SK-MEL-5 (cell line): Measurements from ENCODE around the gene FGF18. TPM values are rescaled to one million over a fixed set of nuclear protein-coding genes. Genes with fewer than 3 reads are reported as not detected.

Experiments
- DNase-seq: peaks from one replicate; pipeline ENCODE4 v3.0.0-alpha.2; 2016; ENCODE audit warnings: low read depth, low spot score
- in situ Hi-C: cut with HindIII; loops from 2 replicates; pipeline ENCODE4 v1.10.0; 2016; ENCODE audit warnings: low sequenced_read_pairs, high pct_unique_total_duplicates, low pct_unique_long_range_greater_than_20kb
- total RNA-seq: library from RNA; depleted of rRNA; stranded (reverse); fragments of >200 nt; shearing (Covaris generic); gene quantifications from 2 replicates; pipeline ENCODE4 v1.2.3, GENCODE V29; 2014

The FGF18 gene
- total RNA-seq, 1 experiment from 2014 or later = not detected

DNA sequence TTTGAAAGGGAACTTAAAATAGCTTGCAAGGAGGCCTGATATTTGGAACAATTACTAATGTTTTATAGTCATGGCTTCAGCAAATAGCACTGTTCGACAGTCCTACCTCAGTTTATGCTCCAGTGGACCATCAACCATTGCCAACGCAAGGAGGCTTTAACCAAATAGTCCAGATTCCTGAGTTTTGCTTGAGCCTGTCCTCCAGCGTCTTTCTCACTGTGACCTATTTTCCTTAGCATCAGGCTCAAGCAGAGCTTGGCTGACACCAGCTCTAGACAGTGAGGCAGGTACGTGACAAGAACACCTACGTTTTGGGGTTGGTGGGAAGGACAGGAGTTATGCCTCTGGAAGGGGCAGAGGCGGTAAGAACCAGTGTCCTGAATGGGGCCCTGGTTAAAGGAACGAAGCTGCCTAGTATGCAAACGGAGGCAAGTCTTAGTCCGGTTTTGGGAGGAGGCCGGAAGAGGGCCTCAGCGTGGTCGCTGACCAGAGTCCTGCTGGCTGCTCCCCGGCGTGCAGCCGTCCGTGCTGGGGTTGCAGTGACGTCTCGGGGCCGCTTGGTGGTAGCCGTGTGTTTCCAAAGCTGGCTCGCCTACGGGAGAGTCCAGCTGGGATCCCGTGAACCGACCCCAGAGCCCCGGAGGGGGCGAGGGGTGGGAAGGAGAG lies 998 bp upstream of the FGF18 start:
- peak; percentile 69 for DNase-seq
- in situ Hi-C loops = no loop called here

DNA sequence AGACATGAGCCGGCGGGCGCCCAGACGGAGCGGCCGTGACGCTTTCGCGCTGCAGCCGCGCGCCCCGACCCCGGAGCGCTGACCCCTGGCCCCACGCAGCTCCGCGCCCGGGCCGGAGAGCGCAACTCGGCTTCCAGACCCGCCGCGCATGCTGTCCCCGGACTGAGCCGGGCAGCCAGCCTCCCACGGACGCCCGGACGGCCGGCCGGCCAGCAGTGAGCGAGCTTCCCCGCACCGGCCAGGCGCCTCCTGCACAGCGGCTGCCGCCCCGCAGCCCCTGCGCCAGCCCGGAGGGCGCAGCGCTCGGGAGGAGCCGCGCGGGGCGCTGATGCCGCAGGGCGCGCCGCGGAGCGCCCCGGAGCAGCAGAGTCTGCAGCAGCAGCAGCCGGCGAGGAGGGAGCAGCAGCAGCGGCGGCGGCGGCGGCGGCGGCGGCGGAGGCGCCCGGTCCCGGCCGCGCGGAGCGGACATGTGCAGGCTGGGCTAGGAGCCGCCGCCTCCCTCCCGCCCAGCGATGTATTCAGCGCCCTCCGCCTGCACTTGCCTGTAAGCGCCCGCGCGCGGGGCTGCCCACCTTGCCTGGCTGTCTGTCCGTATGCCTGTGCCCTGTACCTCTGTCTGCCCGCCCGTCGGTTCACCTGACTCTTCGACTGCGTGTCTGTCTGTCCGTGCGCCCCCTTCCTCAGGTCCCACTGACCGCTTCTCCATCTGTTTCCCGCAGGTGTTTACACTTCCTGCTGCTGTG lies 412 bp downstream of the FGF18 start:
- no peak for DNase-seq
- in situ Hi-C loops = no loop called here

DNA sequence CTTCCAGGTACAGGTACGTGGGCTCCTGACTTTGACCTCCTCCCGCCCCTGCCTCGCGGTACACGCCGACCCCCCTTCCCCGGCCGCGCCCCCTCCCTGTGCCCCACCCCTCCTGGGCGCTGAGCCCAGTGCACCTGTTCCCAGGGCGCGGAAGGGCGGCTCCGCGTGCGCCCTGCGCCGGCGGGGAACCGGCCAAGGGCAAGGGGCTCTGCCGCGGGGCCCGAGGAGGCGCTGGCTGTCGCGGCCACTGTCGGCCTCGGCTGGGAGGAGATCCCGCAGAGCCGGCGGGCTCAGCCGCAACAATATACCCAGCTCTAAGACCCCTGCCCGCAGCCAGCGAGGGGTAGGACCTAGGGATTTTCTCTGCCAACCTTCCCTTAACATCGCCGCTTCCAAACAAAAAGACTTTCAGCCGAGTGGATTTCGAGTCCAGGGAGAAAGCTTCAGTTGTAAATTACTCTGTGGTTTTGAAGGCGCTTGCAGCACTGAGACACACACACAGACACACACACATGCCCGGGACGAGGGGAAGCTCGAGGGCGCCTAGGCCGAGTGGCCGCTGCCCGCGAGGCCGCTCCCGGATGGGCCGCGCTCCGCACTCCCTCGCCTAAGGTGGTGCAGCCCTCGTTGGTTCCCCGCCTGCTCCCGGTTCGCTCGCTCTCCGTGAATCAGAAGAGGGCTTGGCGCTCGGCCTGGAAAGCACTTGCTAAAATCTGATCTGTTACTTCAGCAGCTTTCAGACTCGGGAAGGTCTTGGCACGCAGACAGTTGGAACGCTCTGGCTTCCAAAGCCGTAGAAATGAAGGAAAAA lies 1.2 kb downstream of the FGF18 start:
- DNase-seq = no peak
- in situ Hi-C loops = no loop called here

DNA sequence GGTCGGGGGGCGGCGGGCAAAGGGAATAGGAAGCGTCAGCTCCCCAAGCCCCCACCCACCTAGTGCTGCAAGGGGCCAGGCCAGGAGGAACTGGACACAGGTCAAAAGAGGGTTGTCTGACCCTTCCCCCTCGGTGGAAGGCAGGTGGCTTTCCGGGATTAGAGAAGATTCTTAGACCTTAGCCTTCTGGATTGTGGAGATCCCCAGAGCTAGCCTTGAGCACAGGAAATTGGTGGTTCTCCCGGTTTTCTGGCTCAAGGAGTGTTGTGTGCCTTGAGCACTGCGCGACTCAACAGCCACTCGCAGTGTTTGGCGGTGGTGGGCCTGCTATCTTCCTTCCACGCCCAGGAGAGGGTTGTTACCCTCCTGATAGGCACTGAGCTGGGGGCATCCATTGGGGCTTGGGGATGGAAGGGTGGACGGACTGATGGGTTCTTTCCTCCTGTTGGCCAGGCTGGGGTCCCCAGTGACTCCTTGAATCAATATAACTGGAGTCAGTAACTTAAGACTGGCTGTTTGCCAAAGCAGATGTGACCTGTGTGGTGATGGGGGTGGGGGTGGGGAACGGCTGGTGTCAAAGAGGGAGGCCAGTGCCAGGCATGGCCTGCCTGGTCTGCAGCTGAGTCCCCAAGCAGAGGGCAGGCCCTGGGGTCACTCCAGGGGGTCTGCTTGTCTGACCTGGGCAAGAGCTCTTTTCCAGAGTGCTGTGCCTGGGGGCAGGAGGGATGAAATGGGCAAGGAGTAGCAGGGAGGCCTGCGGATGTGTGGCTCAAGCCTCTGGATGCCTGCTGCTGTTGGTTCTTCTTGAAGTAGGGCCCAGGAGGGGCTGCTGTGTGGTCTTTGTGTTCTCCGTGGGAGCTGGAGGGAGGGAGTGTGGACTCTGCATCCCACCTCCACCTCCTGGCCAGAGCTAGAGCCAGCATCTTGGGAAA lies 2.1 kb downstream of the FGF18 start:
- in situ Hi-C loops = no loop called here
- no peak for DNase-seq

DNA sequence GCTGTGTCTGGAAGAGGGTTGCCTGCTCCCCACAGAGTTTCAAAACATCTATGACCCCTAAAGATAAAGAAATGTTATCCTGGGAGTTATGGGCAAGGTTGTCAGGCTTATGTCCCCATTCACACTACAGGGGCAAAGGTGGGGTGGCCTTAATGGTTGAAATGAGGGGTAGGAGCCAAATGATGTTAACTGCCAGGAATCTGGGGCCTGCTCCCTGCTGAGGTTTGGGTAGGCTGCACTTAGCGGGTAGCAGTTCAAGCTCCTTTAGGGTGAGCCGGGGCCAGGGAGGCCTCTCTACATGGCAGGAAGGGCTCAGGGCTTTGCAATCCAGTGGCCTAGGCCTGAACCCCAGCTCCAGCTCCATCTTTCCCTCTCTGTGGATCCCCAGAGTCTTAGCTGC lies 3.0 kb downstream of the FGF18 start:
- in situ Hi-C loops = no loop called here
- DNase-seq = no peak

DNA sequence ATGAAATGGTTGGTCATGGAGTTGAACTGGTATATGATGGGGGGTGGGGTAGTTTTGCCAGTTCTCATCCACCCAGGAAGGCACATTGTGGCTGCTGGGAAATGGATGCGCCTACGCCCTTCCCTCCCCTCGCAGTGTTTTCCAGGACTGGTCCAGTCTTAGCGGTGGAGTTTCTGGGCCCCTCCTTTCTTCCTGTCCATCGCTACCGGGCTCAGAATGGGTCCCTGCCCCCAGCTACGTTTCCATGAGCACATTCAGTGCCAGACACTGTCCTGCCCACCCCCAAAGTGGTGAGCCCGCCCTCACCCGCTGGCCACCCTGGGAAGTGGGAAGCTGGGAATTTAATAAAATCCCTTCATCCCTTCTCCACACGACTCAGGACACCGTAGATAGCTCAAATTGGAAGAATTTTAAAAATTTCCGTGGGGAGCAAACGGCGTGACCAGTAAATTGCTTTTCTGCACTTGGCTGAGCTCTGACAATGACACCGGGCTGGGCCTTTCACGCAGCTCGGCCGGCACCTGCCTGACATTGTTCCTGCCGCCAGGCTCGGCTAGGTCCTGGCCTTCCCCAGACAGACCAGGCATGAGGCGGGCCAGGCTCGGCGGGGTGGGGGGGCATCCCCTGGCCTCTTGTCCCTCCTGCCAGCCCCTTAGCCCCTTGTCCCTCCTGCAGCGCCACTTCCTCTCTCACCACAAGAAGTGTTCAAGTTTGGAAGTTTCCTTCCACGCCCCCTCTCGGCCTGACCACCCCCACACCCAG lies 3.6 kb downstream of the FGF18 start:
- in situ Hi-C loops = no loop called here
- no peak for DNase-seq

DNA sequence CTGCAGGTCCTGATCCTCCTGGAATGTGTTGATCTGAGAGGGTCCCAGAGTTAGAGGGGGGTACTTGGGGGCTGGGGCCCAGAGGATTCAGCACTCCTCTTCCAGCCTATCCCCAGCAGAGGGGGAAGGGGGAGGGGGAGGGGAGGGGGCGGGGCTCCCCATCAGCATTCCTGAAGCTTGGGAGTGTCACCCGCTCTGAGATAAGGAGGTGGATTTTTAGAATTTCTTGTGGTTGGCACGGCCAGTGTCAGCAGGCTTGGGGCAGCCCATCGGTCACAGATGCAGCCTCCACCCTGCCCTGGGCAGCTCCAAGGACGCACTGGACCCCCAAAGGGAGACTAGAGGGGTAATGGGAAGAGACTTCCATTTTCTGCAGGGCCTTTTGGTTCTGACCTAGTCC lies 5.3 kb downstream of the FGF18 start:
- in situ Hi-C loops = no loop called here
- DNase-seq = no peak

DNA sequence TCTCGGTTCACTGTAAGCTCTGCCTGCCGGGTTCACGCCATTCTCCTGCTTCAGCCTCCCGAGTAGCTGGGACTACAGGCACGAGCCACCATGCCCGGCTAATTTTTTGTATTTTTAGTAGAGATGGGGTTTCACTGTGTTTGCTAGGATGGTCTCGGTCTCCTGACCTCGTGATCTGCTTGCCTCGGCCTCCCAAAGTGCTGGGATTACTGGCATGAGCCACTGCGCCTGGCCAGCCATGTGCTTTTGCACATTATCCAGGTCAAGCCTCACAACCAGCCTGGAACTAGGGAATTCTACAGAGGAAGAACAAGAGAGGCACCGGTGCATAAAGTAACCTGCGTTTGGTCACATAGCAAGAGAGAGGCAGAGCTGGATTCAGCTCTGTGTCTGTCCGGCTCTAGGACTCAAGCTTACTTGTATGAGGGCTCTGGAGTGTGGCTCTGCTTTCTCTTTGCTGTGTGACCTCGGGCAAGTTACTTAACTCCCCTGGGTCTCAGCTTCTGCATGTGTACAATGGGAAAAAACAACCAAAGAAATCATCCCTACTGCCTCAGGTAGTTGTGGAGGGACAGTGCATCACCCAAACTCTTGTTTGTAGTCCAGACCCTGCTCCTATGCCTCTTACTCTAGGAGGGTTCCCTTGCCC lies 6.3 kb downstream of the FGF18 start:
- in situ Hi-C loops = no loop called here
- no peak for DNase-seq

DNA sequence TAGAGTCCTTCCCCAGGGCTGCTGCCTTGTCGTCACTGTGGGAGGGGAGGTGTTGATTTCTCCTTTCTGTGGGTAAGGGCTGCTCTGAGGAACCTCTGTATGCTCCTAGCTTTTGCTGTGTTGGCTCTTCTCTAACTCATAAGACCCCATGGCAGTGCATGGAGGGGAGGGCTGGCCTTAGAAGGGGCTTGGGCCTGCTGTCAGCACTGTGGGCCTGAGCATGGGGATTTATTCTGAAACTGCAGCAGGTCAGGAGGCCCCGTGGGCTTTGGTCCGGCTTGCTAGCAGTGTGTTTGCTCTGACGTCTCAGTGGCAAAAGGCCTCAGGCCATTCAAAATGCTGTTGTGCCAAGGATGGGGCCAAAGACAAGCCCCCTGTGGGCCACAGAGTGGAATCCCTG lies 6.8 kb downstream of the FGF18 start:
- in situ Hi-C loops = no loop called here
- no peak for DNase-seq

DNA sequence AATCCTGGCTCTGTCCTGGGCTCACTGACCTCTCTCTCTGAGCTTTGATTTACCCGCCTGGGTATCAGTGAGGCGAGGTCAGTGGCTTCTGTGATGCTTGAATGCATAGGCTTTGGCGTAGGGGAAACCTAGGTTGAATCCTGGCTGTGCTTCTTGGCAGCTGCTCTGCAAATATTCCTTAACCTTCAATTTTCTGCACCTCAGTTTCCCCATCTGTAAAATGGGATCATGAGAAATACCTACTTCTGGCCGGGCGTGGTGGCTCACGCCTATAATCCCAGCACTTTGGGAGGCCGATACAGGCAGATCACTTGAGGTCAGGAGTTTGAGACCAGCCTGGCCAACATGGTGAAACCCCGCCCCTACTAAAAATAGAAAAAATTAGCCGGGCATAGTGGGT lies 7.2 kb downstream of the FGF18 start:
- in situ Hi-C loops = no loop called here
- DNase-seq = no peak

DNA sequence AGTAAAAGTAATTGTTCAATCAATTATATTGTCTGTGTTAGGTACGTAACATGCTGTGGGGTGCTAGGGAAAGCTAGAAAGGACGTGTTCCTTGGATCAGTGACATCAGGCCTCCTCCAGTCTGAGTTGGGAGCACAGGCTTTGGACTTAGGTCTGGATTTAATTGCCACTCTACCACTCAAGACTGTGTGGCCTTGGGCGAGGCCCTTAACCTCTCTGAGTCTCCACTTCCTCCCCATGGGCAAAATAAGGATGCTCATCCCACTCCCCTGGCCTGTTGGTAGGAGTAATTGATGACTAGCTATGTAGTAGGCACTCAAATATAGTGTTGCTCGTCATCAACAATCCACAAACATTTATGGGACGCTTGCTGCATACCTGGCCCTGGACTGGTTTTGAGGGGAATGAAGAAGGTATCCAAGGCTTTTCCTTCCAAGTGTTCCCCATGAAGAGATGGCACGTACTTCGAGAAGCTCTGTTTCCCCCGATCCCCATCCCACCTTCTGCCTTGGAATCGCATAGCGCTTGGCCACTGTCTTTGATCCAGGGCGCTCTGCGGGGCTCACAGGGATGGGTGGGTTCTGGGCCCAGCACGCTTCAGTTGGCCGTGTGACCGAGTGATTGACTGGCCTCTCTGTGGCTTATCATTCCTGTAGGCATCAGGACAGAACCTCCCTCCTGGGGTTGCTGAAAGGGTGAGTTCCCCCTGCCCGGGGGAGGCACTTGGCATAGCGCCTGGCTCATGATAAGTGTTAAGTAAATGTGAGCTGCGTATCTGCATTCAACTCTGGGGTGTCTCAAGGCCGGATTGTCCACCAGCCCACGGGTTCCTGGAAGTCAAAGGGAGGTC lies 8.1 kb downstream of the FGF18 start:
- in situ Hi-C loops = no loop called here
- DNase-seq = no peak

DNA sequence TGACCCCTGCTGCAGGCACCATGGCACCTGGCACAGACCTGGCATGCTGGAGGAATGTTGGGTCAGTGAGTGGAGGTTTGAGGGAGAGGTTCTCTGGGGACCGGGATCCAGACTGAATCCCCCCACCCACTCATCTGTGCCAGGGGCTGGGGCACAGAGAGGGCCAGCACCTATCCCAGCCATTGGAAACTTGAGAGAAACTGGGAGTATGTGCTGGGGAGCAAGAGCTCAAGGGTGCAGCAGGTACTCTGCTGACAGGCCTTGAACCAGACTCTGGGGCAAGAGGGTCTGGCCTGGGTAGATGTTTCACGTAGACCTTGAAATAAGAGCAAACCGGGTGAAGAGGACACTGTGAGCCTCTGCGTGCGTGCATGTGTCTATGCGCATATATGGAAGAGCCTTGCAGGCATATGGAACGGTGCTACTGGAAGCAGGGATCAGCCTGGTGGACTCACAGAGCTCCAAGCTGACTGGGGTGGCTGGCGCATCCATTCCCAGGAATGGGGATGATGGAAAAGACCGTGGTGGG lies 8.8 kb downstream of the FGF18 start:
- in situ Hi-C loops = no loop called here
- DNase-seq = no peak

DNA sequence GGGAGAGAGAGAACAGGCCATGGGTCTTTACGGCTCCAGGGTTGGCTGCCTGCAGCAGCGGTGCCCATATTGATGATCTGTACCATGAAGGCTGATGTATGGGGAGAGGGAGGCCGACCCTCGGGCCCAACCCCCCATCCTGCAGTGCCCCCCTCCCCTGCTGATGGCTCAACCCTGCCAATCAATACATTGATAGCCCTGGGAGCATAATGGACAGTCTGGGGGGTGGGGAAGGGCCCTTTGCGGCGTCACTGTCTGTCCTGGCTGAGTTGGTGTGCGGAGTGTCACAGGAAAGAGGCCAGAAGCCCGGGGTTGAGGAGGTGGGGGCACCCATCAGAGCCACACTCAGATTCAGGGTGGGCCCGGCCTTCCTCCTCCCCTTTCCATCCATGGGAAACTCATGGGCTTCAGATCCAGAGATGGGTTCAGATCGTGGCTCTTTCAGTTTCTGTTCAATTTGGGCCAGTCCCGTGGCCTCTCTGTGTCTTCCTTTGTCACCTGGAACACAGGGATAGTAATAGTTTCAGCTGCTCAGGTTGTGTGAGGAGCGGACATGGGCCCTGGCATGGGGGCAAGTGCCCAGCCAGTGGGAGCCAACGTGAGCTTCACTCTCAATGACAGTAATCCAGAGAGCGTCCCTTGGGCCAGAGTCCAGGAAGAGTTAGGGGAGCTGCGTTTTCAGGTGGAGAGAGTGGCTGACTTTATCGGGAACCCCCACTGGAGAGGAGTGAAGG lies 9.5 kb downstream of the FGF18 start:
- DNase-seq = no peak
- in situ Hi-C loops = no loop called here

DNA sequence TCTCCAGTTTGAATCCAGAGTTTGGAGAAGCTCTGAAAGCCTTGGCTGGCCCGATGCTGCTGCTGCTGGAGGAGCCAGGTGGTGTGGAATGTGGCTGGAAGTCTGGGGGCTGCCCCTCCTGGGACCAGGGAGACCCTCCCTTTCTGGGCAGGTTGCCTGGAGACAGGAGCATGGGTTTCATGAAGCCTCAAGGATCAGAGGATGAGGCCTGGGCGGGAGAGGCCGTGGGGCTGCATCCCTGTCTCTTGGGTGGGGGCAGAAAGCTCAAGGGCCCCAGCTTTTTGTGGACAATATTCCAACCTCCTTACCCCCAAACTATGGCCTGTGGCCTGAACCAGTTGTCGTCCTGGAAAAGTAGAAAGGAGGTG lies 10.1 kb downstream of the FGF18 start:
- in situ Hi-C loops = no loop called here
- DNase-seq = no peak

DNA sequence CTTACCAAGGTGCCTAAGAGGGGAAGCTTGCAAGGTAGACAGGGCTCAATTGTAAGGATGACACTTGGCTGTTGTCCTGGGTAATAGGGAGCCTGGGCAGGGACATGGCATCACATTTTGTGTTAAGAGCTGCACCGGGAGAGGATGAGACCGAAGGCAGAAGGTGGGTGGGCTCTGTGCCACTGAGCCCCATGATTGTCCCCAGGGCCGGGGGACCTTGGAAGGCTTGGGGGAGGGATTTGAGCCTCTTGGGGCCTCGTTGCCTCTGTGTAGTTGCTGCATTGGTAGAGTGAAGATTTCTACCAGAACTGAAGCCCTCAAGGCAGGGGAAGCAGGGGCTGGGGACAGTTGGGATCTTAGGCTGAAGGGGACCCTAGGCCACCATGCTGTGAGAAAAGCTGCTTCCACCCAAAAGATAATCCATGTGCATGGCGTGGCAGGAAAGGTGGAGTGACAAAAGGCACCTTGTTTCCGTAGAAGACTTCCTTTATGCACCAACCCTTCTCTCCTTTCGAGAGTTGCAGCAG lies 11.9 kb downstream of the FGF18 start:
- DNase-seq = no peak
- in situ Hi-C loops = no loop called here
